GM12878 (cell line): Measurements from ENCODE around the gene DAZAP2. TPM values are rescaled to one million over a fixed set of nuclear protein-coding genes. Genes with fewer than 3 reads are reported as not detected.

Experiments used
- ATAC-seq: fragments of 200-7000 bp; cut with Tn5 transposase; 3 replicates; pipeline ENCODE4 v1.9.1; 2020; ENCODE audit warnings: mild to moderate bottlenecking, moderate library complexity
- BruUV-seq: library from RNA; stranded (reverse); fragments of 400-500 nt; replicated peaks from 2 replicates; lab custom pipeline; 2021; lab: Mats Ljungman, UMichigan
- CTCF ChIA-PET: fragments of 300-600 bp; sonication (Branson Sonifier 250); formaldehyde crosslinking; extraction: SDS; loops from one replicate; lab custom pipeline; 2021; ENCODE audit warnings: inconsistent platforms; lab: Yijun Ruan, JAX
- POLR2A ChIA-PET: fragments of 350-600 bp; formaldehyde crosslinking; extraction: SDS; loops from one replicate; lab custom pipeline; 2021; ENCODE audit warnings: inconsistent platforms; lab: Charles Lee
- RAD21 ChIA-PET: fragments of 300-600 bp; sonication (Branson Sonifier 250); formaldehyde crosslinking; loops from one replicate; lab custom pipeline; 2023; ENCODE audit warnings: antibody characterized with exemption; ENCODE audit not compliant: unreplicated experiment; lab: Charles Lee
- SMC1A ChIA-PET: fragments of 300-600 bp; sonication (Branson Sonifier 250); formaldehyde crosslinking; loops from one replicate; lab custom pipeline; 2023; ENCODE audit not compliant: unreplicated experiment, uncharacterized antibody; lab: Charles Lee
- DNase-seq: peaks from one replicate; pipeline ENCODE4 v3.0.0-alpha.2; 2011; ENCODE audit warnings: low read depth, low spot score
- FAIRE-seq: peaks from 3 replicates; lab custom pipeline; 2011; peaks lifted over from hg19 to GRCh38; lab: Jason Lieb, UNC
- H2AFZ ChIP-seq: 2 replicates; pipeline ENCODE4 v1.6.0; 2011; ENCODE audit warnings: low read depth, low read length, control low read depth; ENCODE audit not compliant: control insufficient read depth
- H3K27ac ChIP-seq: 2 replicates; pipeline ENCODE4 v1.5.1; 2011; ENCODE audit warnings: control low read depth; ENCODE audit not compliant: control insufficient read depth, insufficient read depth
- H3K27me3 ChIP-seq, 2 experiments: replicated peaks in 1 of 2; 2 replicates each; pipeline versions ENCODE4 v1.6.0 to v1.6.1; 2011; ENCODE audit warnings: low read length in 1 of 2; ENCODE audit not compliant: control insufficient read depth in 2 of 2, insufficient read depth in 2 of 2
- H3K36me3 ChIP-seq, 2 experiments: 2 replicates each; pipeline ENCODE4 v1.5.1; 2011; ENCODE audit warnings: low read length in 1 of 2; ENCODE audit not compliant: control insufficient read depth in 2 of 2, insufficient read depth in 2 of 2
- H3K4me1 ChIP-seq: 2 replicates; pipeline ENCODE4 v1.6.1; 2011; ENCODE audit warnings: mild to moderate bottlenecking, low read length, moderate library complexity, mixed read lengths; ENCODE audit not compliant: control insufficient read depth, insufficient read depth
- H3K4me2 ChIP-seq: 2 replicates; pipeline ENCODE4 v1.6.0; 2011; ENCODE audit warnings: control low read depth; ENCODE audit not compliant: control insufficient read depth, insufficient read depth
- H3K4me3 ChIP-seq: fragments of 200-600 bp; sonication (generic); 2 replicates; pipeline ENCODE4 v1.5.1; 2016
- H3K79me2 ChIP-seq: 2 replicates; pipeline ENCODE4 v1.6.0; 2011; ENCODE audit warnings: low read length; ENCODE audit not compliant: control insufficient read depth, insufficient read depth
- H3K9ac ChIP-seq: 2 replicates; pipeline ENCODE4 v1.8.0; 2011; ENCODE audit warnings: low read length, control low read depth, mixed read lengths; ENCODE audit not compliant: control insufficient read depth, insufficient read depth
- H3K9me3 ChIP-seq: replicated peaks from 3 replicates; pipeline ENCODE4 v1.5.1; 2011; ENCODE audit warnings: mild to moderate bottlenecking, low read length; ENCODE audit not compliant: control insufficient read depth, insufficient read depth
- H4K20me1 ChIP-seq: 2 replicates; pipeline ENCODE4 v1.6.0; 2011; ENCODE audit not compliant: control insufficient read depth, insufficient read depth
- ASH2L ChIP-seq: fragments of 300-600, 200-600 bp; sonication (generic); IDR thresholded peaks from 2 replicates; pipeline ENCODE4 v1.6.1; 2017; ENCODE audit warnings: low read depth, mild to moderate bottlenecking, borderline replicate concordance
- HCFC1 ChIP-seq: fragments of 150-350 bp; IDR thresholded peaks from 2 replicates; pipeline ENCODE4 v1.6.1; 2014; ENCODE audit warnings: low read length
- HDAC2 ChIP-seq: fragments of 200-600 bp; sonication (generic); IDR thresholded peaks from 2 replicates; pipeline ENCODE4 v1.6.1; 2017
- NR2F1 ChIP-seq: fragments of 450-650 bp; conservative IDR thresholded peaks from 2 replicates; pipeline ENCODE4 v1.6.1; 2017; ENCODE audit warnings: mild to moderate bottlenecking
- PAX5 ChIP-seq: IDR thresholded peaks from 2 replicates; pipeline ENCODE4 v1.6.1; 2011; ENCODE audit warnings: low read depth, low read length, borderline replicate concordance
- POLR2AphosphoS5 ChIP-seq: IDR thresholded peaks from 2 replicates; pipeline ENCODE4 v1.6.1; 2011; ENCODE audit warnings: mild to moderate bottlenecking, low read length, inconsistent platforms
- WGBS: methylation state at CpG from one replicate; pipeline ENCODE4 v1.1.6; 2016; ENCODE audit warnings: low lambda C conversion rate; ENCODE audit not compliant: insufficient replicate concordance, insufficient coverage; ENCODE audit errors: missing lambda C conversion rate; 5-methylcytosine and 5-hydroxymethylcytosine counted together
- in situ Hi-C: fragments of 300-500 bp; cut with MboI; formaldehyde crosslinking; loops from 9 replicates; pipeline ENCODE4 v1.14.3; 2018; ENCODE audit warnings: mixed read lengths
- intact Hi-C: fragments of 100-400 bp; cut with micrococcal nuclease; formaldehyde crosslinking; loops from one replicate; pipeline ENCODE4 v1.14.2; 2022; ENCODE audit not compliant: unreplicated experiment
- polyA plus RNA-seq, 11 experiments: library from polyadenylated mRNA; depleted of rRNA in 4 of 11; unstranded in 6 of 11; stranded (reverse) in 5 of 11; fragments of >200 nt; fragmentation: Nextera tagmentation in 4 of 11; fragmentation: Illumina TruSeq in 1 of 11; extraction: Ambion mirVana in 4 of 11; extraction: Trizol in 1 of 11; gene quantifications; 1 replicate in 1 of 11; 2 replicates in 10 of 11; pipeline versions ENCODE4 v1.2.1 to v1.2.3, GENCODE V29; 2011 to 2016; ENCODE audit warnings: inconsistent platforms in 2 of 11, missing spikeins in 2 of 11, low read depth in 1 of 11
- total RNA-seq, 4 experiments: library from RNA; depleted of rRNA in 3 of 4; stranded (reverse); fragments of >200 nt in 3 of 4; fragmentation: Illumina TruSeq in 1 of 4; extraction: Trizol in 1 of 4; gene quantifications; 2 replicates each; pipeline versions ENCODE4 v1.2.1 to v1.2.3, GENCODE V29; 2013 to 2021
- TF ChIP-seq, protein P1 (sequence below): IDR thresholded peaks from 2 replicates; pipeline ENCODE4 v1.6.1; 2011; ENCODE audit warnings: borderline replicate concordance, low read depth, mild to moderate bottlenecking, moderate library complexity, low read length; ENCODE audit not compliant: insufficient read depth, poor library complexity, severe bottlenecking
- TF ChIP-seq, protein P2 (sequence below): fragments of 450-650 bp; IDR thresholded peaks from 2 replicates; pipeline ENCODE4 v1.6.1; 2018; ENCODE audit warnings: mild to moderate bottlenecking, low read depth, moderate library complexity; ENCODE audit not compliant: partially characterized antibody
- TF ChIP-seq, protein P3 (sequence below): fragments of 450-650 bp; conservative IDR thresholded peaks from 2 replicates; pipeline ENCODE4 v1.6.1; 2017; ENCODE audit warnings: mild to moderate bottlenecking, moderate library complexity

Gene DAZAP2
- total and polyA plus RNA-seq, 10 of the 15 experiments (the other 5 are each of a cell fraction or from before 2014, with no cell fraction given) = 71.0 to 267 (median 158) TPM

DNA sequence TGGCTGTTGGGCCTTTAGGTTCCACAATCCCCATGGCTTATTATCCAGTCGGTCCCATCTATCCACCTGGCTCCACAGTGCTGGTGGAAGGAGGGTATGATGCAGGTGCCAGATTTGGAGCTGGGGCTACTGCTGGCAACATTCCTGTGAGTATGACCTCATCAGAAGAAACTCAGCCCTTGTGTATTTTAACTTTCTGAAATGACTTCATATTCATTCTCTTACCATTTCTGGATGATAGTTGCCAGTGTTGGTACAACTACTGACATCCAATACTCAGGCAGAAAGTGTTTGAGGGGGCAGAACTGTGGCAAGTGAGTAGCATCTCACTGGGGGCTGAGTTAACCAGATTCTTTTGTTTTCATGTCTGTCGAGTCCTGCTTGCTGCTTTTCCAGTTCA, 2.3 kb downstream of the DAZAP2 start (continued):
- TF ChIP-seq, protein P1, sequence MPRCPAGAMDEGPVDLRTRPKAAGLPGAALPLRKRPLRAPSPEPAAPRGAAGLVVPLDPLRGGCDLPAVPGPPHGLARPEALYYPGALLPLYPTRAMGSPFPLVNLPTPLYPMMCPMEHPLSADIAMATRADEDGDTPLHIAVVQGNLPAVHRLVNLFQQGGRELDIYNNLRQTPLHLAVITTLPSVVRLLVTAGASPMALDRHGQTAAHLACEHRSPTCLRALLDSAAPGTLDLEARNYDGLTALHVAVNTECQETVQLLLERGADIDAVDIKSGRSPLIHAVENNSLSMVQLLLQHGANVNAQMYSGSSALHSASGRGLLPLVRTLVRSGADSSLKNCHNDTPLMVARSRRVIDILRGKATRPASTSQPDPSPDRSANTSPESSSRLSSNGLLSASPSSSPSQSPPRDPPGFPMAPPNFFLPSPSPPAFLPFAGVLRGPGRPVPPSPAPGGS = no peak

DNA sequence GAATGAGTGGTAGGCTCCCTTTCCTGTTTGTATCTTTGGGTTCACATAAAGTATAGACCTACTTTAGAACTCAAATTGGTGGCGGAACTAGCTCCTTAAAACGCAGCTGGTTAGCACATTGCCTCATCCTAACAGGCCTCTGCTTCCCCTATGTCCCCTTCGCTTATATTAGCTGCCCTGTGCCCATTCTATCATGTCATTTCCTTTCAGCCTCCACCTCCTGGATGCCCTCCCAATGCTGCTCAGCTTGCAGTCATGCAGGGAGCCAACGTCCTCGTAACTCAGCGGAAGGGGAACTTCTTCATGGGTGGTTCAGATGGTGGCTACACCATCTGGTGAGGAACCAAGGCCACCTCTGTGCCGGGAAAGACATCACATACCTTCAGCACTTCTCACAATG, 3.5 kb downstream of the DAZAP2 start:
- ChIA-PET CTCF (interaction anchor here (1.6 to 3.3 kb wide), 2 partner anchors 11 to 98 kb away, joined by 5 to 9 read pairs; no protein-coding TSS in a partner anchor), POLR2A (no interaction called here), SMC1A (interaction anchor here (1.2 to 1.3 kb wide), 2 partner anchors 54 to 99 kb away, joined by 3 read pairs; no protein-coding TSS in a partner anchor), RAD21 (interaction anchor here (0.5 kb wide), 1 partner anchor 90 kb away, joined by 3 read pairs; no protein-coding TSS in a partner anchor)
- peaks cover 13% of the 10 kb centered on the region for H3K4me1 ChIP-seq
- intact Hi-C loops = no loop called here
- no peaks in the 10 kb centered on the region for H4K20me1 ChIP-seq
- in situ Hi-C loops = no loop called here
- no peaks in the 10 kb centered on the region for H3K27me3 ChIP-seq
- no TSS peak for BruUV-seq
- DNase-seq (no peak), FAIRE-seq (no peak), ATAC-seq (no peak)
- TF ChIP-seq HDAC2 (no peak), POLR2AphosphoS5 (peak; percentile 45; the same call in 1 of the 2 replicates)
- H3K4me3 ChIP-seq = no peak overlapping the region
- no peak overlapping the region for H3K9ac ChIP-seq
- no peak overlapping the region for H3K27ac ChIP-seq
- no peaks in the 10 kb centered on the region for H3K9me3 ChIP-seq
- H2AFZ ChIP-seq = no peak overlapping the region
- no peak overlapping the region for H3K4me2 ChIP-seq
- H3K79me2 ChIP-seq = peaks cover 24% of the 10 kb centered on the region
- H3K36me3 ChIP-seq = peaks cover 6 to 34% of the 10 kb centered on the region in 2 experiments
- WGBS = 91% methylated on average over 7 of the region's 7 CpGs

DNA sequence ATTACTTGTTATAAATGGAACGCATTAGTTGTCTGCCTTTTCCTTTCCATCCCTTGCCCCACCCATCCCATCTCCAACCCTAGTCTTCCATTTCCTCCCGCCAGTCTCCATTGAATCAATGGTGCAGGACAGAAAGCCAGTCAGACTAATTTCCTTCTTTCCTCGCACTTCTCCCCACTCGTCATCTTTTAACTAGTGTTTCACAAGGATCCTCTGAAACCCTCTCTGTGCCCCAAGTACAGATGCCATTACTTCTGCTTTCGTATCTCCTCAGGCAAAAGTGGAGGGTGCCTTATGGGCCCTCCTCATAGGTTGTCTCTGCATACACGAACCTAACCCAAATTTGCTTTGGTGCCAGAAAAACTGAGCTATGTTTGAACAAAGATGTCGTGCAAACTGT, 4.2 kb downstream of the DAZAP2 start:
- H3K9ac ChIP-seq = no peak overlapping the region
- H3K36me3 ChIP-seq = peaks cover 6 to 34% of the 10 kb centered on the region in 2 experiments
- CTCF ChIA-PET = interaction anchor here (0.8 to 2.3 kb wide), 2 partner anchors 9 to 98 kb away, joined by 3 to 17 read pairs; no protein-coding TSS in a partner anchor
- POLR2A ChIA-PET = no interaction called here
- H3K79me2 ChIP-seq = peaks cover 24% of the 10 kb centered on the region
- SMC1A ChIA-PET = interaction anchor here (1.5 to 2.1 kb wide), 3 partner anchors 10 to 98 kb away, joined by 6 to 9 read pairs (median 6); no protein-coding TSS in a partner anchor
- DNase-seq = no peak
- no peaks in the 10 kb centered on the region for H3K27me3 ChIP-seq
- no peaks in the 10 kb centered on the region for H4K20me1 ChIP-seq
- intact Hi-C loops (no loop called here), in situ Hi-C loops (no loop called here)
- no peak overlapping the region for H3K4me3 ChIP-seq
- no TSS peak for BruUV-seq
- no peak overlapping the region for H3K27ac ChIP-seq
- H3K9me3 ChIP-seq = no peaks in the 10 kb centered on the region
- peaks cover 13% of the 10 kb centered on the region for H3K4me1 ChIP-seq
- RAD21 ChIA-PET = no interaction called here
- H3K4me2 ChIP-seq = no peak overlapping the region
- no peak overlapping the region for H2AFZ ChIP-seq
- FAIRE-seq = no peak
- no peak for ATAC-seq
- 75% methylated on average over 7 of the region's 7 CpGs for WGBS
- TF ChIP-seq ASH2L (no peak), HCFC1 (no peak), PAX5 (no peak), NR2F1 (no peak)
- TF ChIP-seq, protein P2, sequence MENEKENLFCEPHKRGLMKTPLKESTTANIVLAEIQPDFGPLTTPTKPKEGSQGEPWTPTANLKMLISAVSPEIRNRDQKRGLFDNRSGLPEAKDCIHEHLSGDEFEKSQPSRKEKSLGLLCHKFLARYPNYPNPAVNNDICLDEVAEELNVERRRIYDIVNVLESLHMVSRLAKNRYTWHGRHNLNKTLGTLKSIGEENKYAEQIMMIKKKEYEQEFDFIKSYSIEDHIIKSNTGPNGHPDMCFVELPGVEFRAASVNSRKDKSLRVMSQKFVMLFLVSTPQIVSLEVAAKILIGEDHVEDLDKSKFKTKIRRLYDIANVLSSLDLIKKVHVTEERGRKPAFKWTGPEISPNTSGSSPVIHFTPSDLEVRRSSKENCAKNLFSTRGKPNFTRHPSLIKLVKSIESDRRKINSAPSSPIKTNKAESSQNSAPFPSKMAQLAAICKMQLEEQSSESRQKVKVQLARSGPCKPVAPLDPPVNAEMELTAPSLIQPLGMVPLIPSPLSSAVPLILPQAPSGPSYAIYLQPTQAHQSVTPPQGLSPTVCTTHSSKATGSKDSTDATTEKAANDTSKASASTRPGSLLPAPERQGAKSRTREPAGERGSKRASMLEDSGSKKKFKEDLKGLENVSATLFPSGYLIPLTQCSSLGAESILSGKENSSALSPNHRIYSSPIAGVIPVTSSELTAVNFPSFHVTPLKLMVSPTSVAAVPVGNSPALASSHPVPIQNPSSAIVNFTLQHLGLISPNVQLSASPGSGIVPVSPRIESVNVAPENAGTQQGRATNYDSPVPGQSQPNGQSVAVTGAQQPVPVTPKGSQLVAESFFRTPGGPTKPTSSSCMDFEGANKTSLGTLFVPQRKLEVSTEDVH = no peak
- TF ChIP-seq, protein P3, sequence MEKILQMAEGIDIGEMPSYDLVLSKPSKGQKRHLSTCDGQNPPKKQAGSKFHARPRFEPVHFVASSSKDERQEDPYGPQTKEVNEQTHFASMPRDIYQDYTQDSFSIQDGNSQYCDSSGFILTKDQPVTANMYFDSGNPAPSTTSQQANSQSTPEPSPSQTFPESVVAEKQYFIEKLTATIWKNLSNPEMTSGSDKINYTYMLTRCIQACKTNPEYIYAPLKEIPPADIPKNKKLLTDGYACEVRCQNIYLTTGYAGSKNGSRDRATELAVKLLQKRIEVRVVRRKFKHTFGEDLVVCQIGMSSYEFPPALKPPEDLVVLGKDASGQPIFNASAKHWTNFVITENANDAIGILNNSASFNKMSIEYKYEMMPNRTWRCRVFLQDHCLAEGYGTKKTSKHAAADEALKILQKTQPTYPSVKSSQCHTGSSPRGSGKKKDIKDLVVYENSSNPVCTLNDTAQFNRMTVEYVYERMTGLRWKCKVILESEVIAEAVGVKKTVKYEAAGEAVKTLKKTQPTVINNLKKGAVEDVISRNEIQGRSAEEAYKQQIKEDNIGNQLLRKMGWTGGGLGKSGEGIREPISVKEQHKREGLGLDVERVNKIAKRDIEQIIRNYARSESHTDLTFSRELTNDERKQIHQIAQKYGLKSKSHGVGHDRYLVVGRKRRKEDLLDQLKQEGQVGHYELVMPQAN = no peak
